RWPE1 (cell line): ENCODE results near the gene CD36.

Experiments
- CTCF ChIA-PET: fragments of 350-600 bp; sonication (Branson Sonifier 250); formaldehyde crosslinking; extraction: SDS; loops from one replicate; lab custom pipeline; 2021; lab: Yijun Ruan, JAX
- POLR2A ChIA-PET: fragments of 400-600 bp; formaldehyde crosslinking; extraction: SDS; loops from one replicate; lab custom pipeline; 2020; ENCODE audit warnings: antibody characterized with exemption; ENCODE audit not compliant: low non-redundant PET; lab: Yijun Ruan, JAX
- DNase-seq: peaks from one replicate; pipeline ENCODE4 v3.0.0; 2012; ENCODE audit warnings: low spot score
- H3K27ac ChIP-seq: fragments of 450-650 bp; 2 replicates; pipeline ENCODE4 v1.5.1; 2017
- CTCF ChIP-seq: fragments of 450-650 bp; conservative IDR thresholded peaks from 2 replicates; pipeline ENCODE4 v1.5.1; 2017; ENCODE audit warnings: low read depth, mild to moderate bottlenecking

The CD36 gene

DNA sequence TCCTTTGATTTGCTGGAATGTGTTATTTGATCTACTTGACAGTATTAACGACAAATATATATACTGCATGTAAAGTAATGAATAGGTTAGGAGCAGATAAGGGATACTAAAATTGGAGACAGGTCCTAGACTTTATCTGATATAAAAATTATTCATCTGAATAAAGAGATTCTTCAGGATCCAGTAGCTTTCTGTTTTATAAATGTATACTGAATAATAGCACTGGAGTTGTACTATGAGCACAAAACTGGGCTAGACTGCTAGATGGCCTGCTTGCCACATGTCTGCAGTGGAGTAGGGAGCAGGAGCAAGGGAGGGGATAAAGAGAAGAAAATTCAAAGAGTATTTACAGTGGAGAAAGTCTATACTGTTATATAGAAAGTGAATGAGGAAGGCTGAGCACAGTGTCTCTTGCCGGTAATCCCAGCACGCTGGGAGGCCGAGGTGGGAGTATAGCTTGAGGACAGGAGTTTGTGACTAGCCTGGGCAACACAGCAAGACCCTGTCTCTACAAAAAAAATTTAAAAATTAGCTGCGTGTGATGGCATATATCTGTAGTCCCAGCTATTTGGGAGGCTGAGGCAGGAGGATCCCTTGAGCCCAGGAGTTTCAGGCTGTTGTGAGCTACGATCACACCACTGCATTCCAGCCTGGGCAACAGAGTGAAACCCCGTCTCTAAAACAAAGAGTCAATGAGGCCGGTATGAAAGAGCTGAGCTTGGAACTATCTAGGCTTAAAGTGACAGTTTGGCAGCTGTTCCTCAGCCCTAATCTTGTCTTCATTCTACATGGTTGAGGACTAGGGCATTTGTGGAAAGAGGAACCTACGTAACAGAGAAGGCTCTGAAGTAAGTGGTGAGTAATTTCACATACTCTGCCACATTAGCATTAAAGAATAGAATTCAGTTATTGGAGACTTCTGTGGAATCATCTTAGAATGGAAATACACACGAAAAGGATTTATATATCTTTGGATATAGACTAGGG lies 41.8 kb downstream of the CD36 start:
- DNase-seq: no peak
- POLR2A ChIA-PET: no interaction called here
- CTCF ChIA-PET: no interaction called here
- TF ChIP-seq CTCF: no peak
- no peak overlapping the region for H3K27ac ChIP-seq

- peak; percentile 65 for TF ChIP-seq CTCF
- CTCF ChIA-PET: interaction anchor here (0.6 to 1.3 kb wide), 4 partner anchors 9 to 625 kb away, joined by 3 to 5 read pairs (median 4); no protein-coding TSS in a partner anchor
- peak; percentile 36 for DNase-seq
- POLR2A ChIA-PET: no interaction called here
- no peak overlapping the region for H3K27ac ChIP-seq
These were observed 42.9 kb downstream of the CD36 start for GRCh38 chr7:80681272-80681885.

DNA sequence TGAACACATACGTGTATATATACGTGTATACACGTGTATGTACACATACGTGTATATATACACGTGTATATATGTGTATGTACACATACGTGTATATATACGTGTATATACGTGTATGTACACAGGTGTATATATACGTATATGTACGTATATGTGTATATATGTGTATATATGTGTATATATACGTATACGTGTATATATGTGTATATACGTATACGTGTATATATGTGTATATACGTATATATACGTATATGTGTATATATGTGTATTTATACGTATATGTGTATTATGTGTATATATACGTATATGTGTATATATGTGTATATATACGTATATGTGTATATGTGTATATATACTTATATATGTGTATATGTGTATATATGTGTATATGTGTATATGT lies 44.3 kb downstream of the CD36 start:
- H3K27ac ChIP-seq: no peak overlapping the region
- ChIA-PET CTCF (no interaction called here), POLR2A (no interaction called here)
- DNase-seq: no peak
- no peak for TF ChIP-seq CTCF

GRCh38 chr7:80686576-80686975 lies 48.1 kb downstream of the CD36 start:
- CTCF ChIA-PET: no interaction called here
- no peak overlapping the region for H3K27ac ChIP-seq
- TF ChIP-seq CTCF: no peak
- POLR2A ChIA-PET: no interaction called here
- DNase-seq: peak; percentile 58

- ChIA-PET CTCF (interaction anchor here (0.7 to 1.9 kb wide), 2 partner anchors 483 to 771 kb away, joined by 6 to 11 read pairs; no protein-coding TSS in a partner anchor), POLR2A (no interaction called here)
- peak; percentile 69 for TF ChIP-seq CTCF
- peak; percentile 36 for DNase-seq
- no peak overlapping the region for H3K27ac ChIP-seq
These were observed 60.7 kb downstream of the CD36 start for GRCh38 chr7:80699045-80699638.

DNA sequence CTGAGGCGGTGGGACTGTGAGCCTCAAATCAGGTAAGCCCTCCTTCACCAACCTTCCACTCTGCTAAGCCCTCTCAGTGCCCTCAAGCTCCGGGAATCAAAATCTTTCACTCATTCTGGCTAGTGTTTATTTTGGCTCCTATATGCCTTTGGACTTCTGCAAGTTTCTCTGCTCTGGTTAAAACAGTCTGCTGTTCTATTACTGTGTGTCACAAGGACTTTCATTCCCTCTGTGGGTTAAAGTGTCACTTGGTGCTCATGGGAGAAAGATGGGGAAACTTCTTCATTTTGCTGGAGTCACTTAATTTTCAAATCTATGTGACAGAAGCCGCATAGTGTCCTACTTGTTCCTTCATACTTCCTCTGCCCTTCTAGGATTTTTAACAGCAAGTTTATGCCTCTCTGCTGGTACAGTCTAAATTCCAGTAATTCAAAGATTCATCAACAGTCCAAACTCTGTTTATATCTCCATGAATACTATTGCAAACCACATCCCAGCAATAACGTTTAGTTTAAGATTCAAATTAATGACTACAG lies 61.3 kb downstream of the CD36 start:
- POLR2A ChIA-PET: no interaction called here
- DNase-seq: no peak
- CTCF ChIA-PET: no interaction called here

More for the DNA sequence above, 61.3 kb downstream of the CD36 start:
- no peak for TF ChIP-seq CTCF
- H3K27ac ChIP-seq: no peak overlapping the region
